Fibroblast of lung (primary cell): Measurements from ENCODE around the gene NR3C1. TPM values are rescaled to one million over a fixed set of nuclear protein-coding genes. Genes with fewer than 3 reads are reported as not detected.

Experiments used
- DNase-seq, 2 donors: peaks; one replicate each; pipeline versions ENCODE4 v3.0.0 to v3.0.0-alpha.2; 2010; ENCODE audit warnings: low read depth in 2 of 2
- H2AFZ ChIP-seq: 2 replicates; pipeline ENCODE4 v1.5.1; 2012; ENCODE audit warnings: low read length, control low read depth, inconsistent platforms
- H3K27ac ChIP-seq: 2 replicates; pipeline ENCODE4 v1.5.1; 2011; ENCODE audit warnings: low read length, control low read depth; ENCODE audit not compliant: insufficient read depth
- H3K27me3 ChIP-seq: 2 replicates; pipeline ENCODE4 v1.5.1; 2011; ENCODE audit warnings: mild to moderate bottlenecking, low read length; ENCODE audit not compliant: control insufficient read depth, insufficient read depth
- H3K36me3 ChIP-seq: 2 replicates; pipeline ENCODE4 v1.5.1; 2011; ENCODE audit warnings: low read length; ENCODE audit not compliant: control insufficient read depth, insufficient read depth
- H3K4me1 ChIP-seq: 2 replicates; pipeline ENCODE4 v1.5.1; 2011; ENCODE audit warnings: low read length; ENCODE audit not compliant: control insufficient read depth, insufficient read depth; ENCODE audit errors: extremely low read depth
- H3K4me2 ChIP-seq: 2 replicates; pipeline ENCODE4 v1.5.1; 2011; ENCODE audit warnings: low read length, control low read depth; ENCODE audit not compliant: insufficient read depth; ENCODE audit errors: extremely low read depth
- H3K4me3 ChIP-seq, 4 experiments: fragments of 200-600 bp in 1 of 4; sonication (generic) in 1 of 4; replicated peaks in 1 of 4; 2 replicates each; pipeline ENCODE4 v1.5.1; 2011 to 2016; ENCODE audit warnings: low read length in 4 of 4, low read depth in 3 of 4, mild to moderate bottlenecking in 3 of 4, control low read depth in 2 of 4, inconsistent platforms in 1 of 4, mixed read lengths in 1 of 4; ENCODE audit not compliant: insufficient read depth in 1 of 4; ENCODE audit errors: control extremely low read depth in 1 of 4
- H3K79me2 ChIP-seq: 2 replicates; pipeline ENCODE4 v1.5.1; 2012; ENCODE audit warnings: mild to moderate bottlenecking, low read length, inconsistent platforms; ENCODE audit not compliant: control insufficient read depth, insufficient read depth
- H3K9ac ChIP-seq: 2 replicates; pipeline ENCODE4 v1.5.1; 2011; ENCODE audit warnings: mild to moderate bottlenecking, low read length, control low read depth; ENCODE audit not compliant: insufficient read depth
- H3K9me3 ChIP-seq: 2 replicates; pipeline ENCODE4 v1.5.1; 2012; ENCODE audit warnings: low read depth, low read length; ENCODE audit not compliant: control insufficient read depth, insufficient read depth
- H4K20me1 ChIP-seq: 2 replicates; pipeline ENCODE4 v1.5.1; 2011; ENCODE audit warnings: low read length; ENCODE audit not compliant: control insufficient read depth, insufficient read depth; ENCODE audit errors: extremely low read depth
- EZH2 ChIP-seq: IDR thresholded peaks from 2 replicates; pipeline ENCODE4 v1.5.1; 2012; ENCODE audit warnings: low read length, control low read depth, mild to moderate bottlenecking; ENCODE audit errors: missing control alignments
- polyA plus RNA-seq, 2 donors: library from polyadenylated mRNA; depleted of rRNA in 1 of 2; stranded (reverse) in 1 of 2; unstranded in 1 of 2; fragments of >200 nt; gene quantifications; 2 replicates each; pipeline ENCODE4 v1.2.1, GENCODE V29; 2011 to 2012; ENCODE audit warnings: missing spikeins in 1 of 2
- total RNA-seq: library from RNA; depleted of rRNA; stranded (reverse); fragments of >200 nt; gene quantifications from 2 replicates; pipeline ENCODE4 v1.2.1, GENCODE V29; 2014
- TF ChIP-seq, protein P1 (sequence below), 2 donors: IDR thresholded peaks in 1 of 2; conservative IDR thresholded peaks in 1 of 2; 1 replicate in 1 of 2; 2 replicates in 1 of 2; pipeline ENCODE4 v1.5.1; 2011 to 2012; ENCODE audit warnings: low read length in 2 of 2, control low read depth in 1 of 2, inconsistent platforms in 1 of 2, low read depth in 1 of 2, mild to moderate bottlenecking in 1 of 2

The NR3C1 gene
- total and polyA plus RNA-seq, 2 donors (not counting 1 experiment from before 2014, with no cell fraction given) = 85.3 to 126 TPM

- H3K36me3 ChIP-seq = no peaks in the 10 kb centered on the region
- H3K79me2 ChIP-seq = no peaks in the 10 kb centered on the region
- H3K4me2 ChIP-seq = no peak overlapping the region
- TF ChIP-seq, protein P1, sequence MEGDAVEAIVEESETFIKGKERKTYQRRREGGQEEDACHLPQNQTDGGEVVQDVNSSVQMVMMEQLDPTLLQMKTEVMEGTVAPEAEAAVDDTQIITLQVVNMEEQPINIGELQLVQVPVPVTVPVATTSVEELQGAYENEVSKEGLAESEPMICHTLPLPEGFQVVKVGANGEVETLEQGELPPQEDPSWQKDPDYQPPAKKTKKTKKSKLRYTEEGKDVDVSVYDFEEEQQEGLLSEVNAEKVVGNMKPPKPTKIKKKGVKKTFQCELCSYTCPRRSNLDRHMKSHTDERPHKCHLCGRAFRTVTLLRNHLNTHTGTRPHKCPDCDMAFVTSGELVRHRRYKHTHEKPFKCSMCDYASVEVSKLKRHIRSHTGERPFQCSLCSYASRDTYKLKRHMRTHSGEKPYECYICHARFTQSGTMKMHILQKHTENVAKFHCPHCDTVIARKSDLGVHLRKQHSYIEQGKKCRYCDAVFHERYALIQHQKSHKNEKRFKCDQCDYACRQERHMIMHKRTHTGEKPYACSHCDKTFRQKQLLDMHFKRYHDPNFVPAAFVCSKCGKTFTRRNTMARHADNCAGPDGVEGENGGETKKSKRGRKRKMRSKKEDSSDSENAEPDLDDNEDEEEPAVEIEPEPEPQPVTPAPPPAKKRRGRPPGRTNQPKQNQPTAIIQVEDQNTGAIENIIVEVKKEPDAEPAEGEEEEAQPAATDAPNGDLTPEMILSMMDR (conservative IDR thresholded peaks at IDR 0.05 in 1 of 2, IDR thresholded peaks at IDR 0.05 in 1 of 2; ENCODE audit: low read depth in 1 of 2, low read length in 2 of 2) = no peak
- TF ChIP-seq EZH2 = no peak
- no peaks in the 10 kb centered on the region for H3K9me3 ChIP-seq
- peak; percentile 57 to 98 for DNase-seq
- no peaks in the 10 kb centered on the region for H4K20me1 ChIP-seq
- H3K4me3 ChIP-seq = no peak overlapping the region
- H2AFZ ChIP-seq = no peak overlapping the region
- no peak overlapping the region for H3K27ac ChIP-seq
- no peaks in the 10 kb centered on the region for H3K27me3 ChIP-seq
- peaks cover 12% of the 10 kb centered on the region for H3K4me1 ChIP-seq
- no peak overlapping the region for H3K9ac ChIP-seq
Measured at GRCh38 chr5:143258559-143259253, 144.8 kb downstream of the NR3C1 start.

GRCh38 chr5:143254819-143255218 lies 148.7 kb downstream of the NR3C1 start:
- H3K4me2 ChIP-seq = no peak overlapping the region
- H3K27me3 ChIP-seq = no peaks in the 10 kb centered on the region
- TF ChIP-seq EZH2 = no peak
- TF ChIP-seq, protein P1 (conservative IDR thresholded peaks at IDR 0.05 in 1 of 2, IDR thresholded peaks at IDR 0.05 in 1 of 2; ENCODE audit: low read depth in 1 of 2, low read length in 2 of 2) = no peak
- H3K9ac ChIP-seq = no peak overlapping the region
- H3K79me2 ChIP-seq = no peaks in the 10 kb centered on the region
- H2AFZ ChIP-seq = no peak overlapping the region
- no peak overlapping the region for H3K27ac ChIP-seq
- no peaks in the 10 kb centered on the region for H3K36me3 ChIP-seq
- no peaks in the 10 kb centered on the region for H3K9me3 ChIP-seq
- H4K20me1 ChIP-seq = no peaks in the 10 kb centered on the region
- DNase-seq = no peak
- H3K4me1 ChIP-seq = peaks cover under 1% of the 10 kb centered on the region
- H3K4me3 ChIP-seq = no peak overlapping the region

DNA sequence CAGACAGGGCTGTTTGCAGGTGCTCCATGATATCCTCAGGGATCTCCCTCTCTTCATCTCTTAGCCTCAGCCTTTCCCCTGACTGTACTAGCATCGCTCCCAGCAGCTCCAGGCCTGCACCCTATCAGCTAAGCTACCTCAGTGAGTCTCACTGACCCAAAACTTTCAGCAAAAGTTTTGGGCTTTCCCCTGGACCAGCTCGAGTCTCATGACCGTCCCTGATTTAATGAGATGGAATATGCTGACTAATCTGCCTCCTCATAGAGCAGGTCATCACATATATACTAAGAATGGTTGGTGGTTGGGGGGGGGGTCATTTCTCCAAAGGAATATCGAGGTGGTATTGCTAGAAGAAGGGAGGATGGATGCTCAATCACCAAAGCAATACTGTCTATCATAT lies 151.5 kb downstream of the NR3C1 start:
- H3K36me3 ChIP-seq = no peaks in the 10 kb centered on the region

More for the DNA sequence above, 151.5 kb downstream of the NR3C1 start:
- no peaks in the 10 kb centered on the region for H3K9me3 ChIP-seq
- peaks cover 10% of the 10 kb centered on the region for H3K4me1 ChIP-seq
- H3K27ac ChIP-seq = no peak overlapping the region
- no peak overlapping the region for H3K9ac ChIP-seq
- DNase-seq = no peak
- H3K79me2 ChIP-seq = no peaks in the 10 kb centered on the region
- no peak overlapping the region for H3K4me2 ChIP-seq
- H3K27me3 ChIP-seq = no peaks in the 10 kb centered on the region
- no peak for TF ChIP-seq EZH2
- TF ChIP-seq, protein P1 (conservative IDR thresholded peaks at IDR 0.05 in 1 of 2, IDR thresholded peaks at IDR 0.05 in 1 of 2; ENCODE audit: low read depth in 1 of 2, low read length in 2 of 2) = no peak
- no peaks in the 10 kb centered on the region for H4K20me1 ChIP-seq
- H2AFZ ChIP-seq = no peak overlapping the region
- no peak overlapping the region for H3K4me3 ChIP-seq
